GM10248 (cell line): ENCODE results near the gene STK38L.

Source experiments
- CTCF ChIA-PET: fragments of 300-600 bp; sonication (Branson Sonifier 250); formaldehyde crosslinking; extraction: SDS; loops from one replicate; lab custom pipeline; 2021; ENCODE audit warnings: antibody characterized with exemption; lab: Yijun Ruan, JAX
- POLR2A ChIA-PET: fragments of 350-650 bp; sonication (Branson Sonifier 250); formaldehyde crosslinking; extraction: SDS; loops from one replicate; lab custom pipeline; 2020; ENCODE audit warnings: antibody characterized with exemption; lab: Yijun Ruan, JAX
- DNase-seq: peaks from one replicate; pipeline ENCODE4 v3.0.0; 2012; ENCODE audit errors: extremely low spot score
- CTCF ChIP-seq: IDR thresholded peaks from 2 replicates; pipeline ENCODE4 v1.5.1; 2012; ENCODE audit warnings: mild to moderate bottlenecking, low read depth; ENCODE audit errors: extremely low read depth, missing control alignments, control extremely low read depth

STK38L gene

GRCh38 chr12:27261866-27262265 lies 17.8 kb downstream of the STK38L start:
- ChIA-PET CTCF (interaction anchor here (0.9 to 1.1 kb wide), 3 partner anchors 9 to 250 kb away, joined by 3 read pairs; no protein-coding TSS in a partner anchor), POLR2A (interaction anchor here (0.6 kb wide), 1 partner anchor 70 kb away, joined by 3 read pairs; no protein-coding TSS in a partner anchor)
- no peak for DNase-seq
- TF ChIP-seq CTCF: no peak

GRCh38 chr12:27270148-27270547 lies 26.1 kb downstream of the STK38L start:
- ChIA-PET CTCF (interaction anchor here (1.0 to 1.9 kb wide), 3 partner anchors 9 to 256 kb away, joined by 3 to 9 read pairs (median 3); partner anchors contain the start of gene TM7SF3), POLR2A (interaction anchor here (0.6 kb wide), 1 partner anchor 10 kb away, joined by 5 read pairs; no protein-coding TSS in a partner anchor)
- TF ChIP-seq CTCF: no peak
- DNase-seq: no peak

GRCh38 chr12:27271206-27271605 lies 27.1 kb downstream of the STK38L start:
- TF ChIP-seq CTCF: no peak
- no peak for DNase-seq
- ChIA-PET CTCF (interaction anchor here (0.9 to 2.2 kb wide), 12 partner anchors 8 to 54 kb away, joined by 3 to 9 read pairs (median 4); no protein-coding TSS in a partner anchor), POLR2A (interaction anchor here (1.0 kb wide), 1 partner anchor 10 kb away, joined by 5 read pairs; no protein-coding TSS in a partner anchor)

GRCh38 chr12:27272373-27273028 lies 28.4 kb downstream of the STK38L start:
- POLR2A ChIA-PET: interaction anchor here (1.0 kb wide), 1 partner anchor 12 kb away, joined by 5 read pairs; no protein-coding TSS in a partner anchor
- no peak for TF ChIP-seq CTCF
- CTCF ChIA-PET: interaction anchor here (0.8 to 2.2 kb wide), 11 partner anchors 9 to 127 kb away, joined by 3 to 9 read pairs (median 4); no protein-coding TSS in a partner anchor
- DNase-seq: no peak

- POLR2A ChIA-PET: no interaction called here
- no peak for DNase-seq
- no peak for TF ChIP-seq CTCF
- CTCF ChIA-PET: interaction anchor here (2.0 kb wide), 1 partner anchor 15 kb away, joined by 9 read pairs; no protein-coding TSS in a partner anchor
Measured at GRCh38 chr12:27273114-27273513, 29.0 kb downstream of the STK38L start.

- no peak for DNase-seq
- ChIA-PET CTCF (interaction anchor here (1.1 kb wide), 1 partner anchor 13 kb away, joined by 3 read pairs; no protein-coding TSS in a partner anchor), POLR2A (interaction anchor here (0.6 kb wide), 1 partner anchor 29 kb away, joined by 3 read pairs; no protein-coding TSS in a partner anchor)
- TF ChIP-seq CTCF: no peak
Measured at GRCh38 chr12:27274706-27275105, 30.6 kb downstream of the STK38L start.
